Smooth muscle cell of the brain vasculature (primary cell): ENCODE measurements around the gene NBPF1.
"Not testable (repeated sequence)": the region's sequence is repeated elsewhere in the genome, so short reads cannot be mapped to it uniquely, and the experiment has no call there.

Experiments used
- DNase-seq: peaks from one replicate; pipeline ENCODE4 v3.0.0-alpha.2; 2012; ENCODE audit warnings: low read depth, low spot score

NBPF1 gene

DNA sequence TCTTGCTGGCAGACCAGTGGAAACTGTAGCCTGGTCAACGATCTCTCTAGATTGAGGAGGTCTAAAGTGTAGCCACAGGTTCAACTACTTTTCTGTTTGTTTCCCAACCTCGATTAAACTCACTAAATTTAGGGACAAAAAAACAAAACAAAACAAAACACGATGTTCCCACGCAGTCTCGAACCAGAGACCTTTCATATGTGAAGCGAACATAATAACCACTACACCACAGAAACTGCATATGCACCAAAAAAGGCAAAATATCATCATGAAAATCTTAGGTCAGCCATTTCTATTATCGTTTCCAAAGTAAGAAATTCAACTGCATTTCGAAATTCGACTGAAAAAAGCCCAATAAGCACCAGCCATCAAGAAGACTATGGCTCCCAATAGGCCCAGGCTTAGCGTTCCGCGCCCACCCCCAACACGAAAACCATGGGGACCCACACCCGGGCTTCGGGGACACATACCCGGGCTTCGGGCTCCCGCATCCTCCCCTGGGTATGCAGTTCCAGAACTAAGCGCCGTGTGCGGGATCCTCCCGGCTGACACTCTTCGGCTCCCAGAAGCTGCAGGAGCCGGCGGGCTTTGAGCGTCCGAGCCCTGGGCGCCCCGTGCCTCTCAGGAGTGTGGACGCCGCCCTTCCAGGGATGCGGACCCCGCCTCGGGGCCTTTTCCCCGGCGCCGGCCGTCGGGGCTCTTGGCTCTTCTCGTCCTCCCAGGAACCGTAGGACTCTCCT, 65.7 kb downstream of the NBPF1 start:
- not testable (repeated sequence) for DNase-seq

DNA sequence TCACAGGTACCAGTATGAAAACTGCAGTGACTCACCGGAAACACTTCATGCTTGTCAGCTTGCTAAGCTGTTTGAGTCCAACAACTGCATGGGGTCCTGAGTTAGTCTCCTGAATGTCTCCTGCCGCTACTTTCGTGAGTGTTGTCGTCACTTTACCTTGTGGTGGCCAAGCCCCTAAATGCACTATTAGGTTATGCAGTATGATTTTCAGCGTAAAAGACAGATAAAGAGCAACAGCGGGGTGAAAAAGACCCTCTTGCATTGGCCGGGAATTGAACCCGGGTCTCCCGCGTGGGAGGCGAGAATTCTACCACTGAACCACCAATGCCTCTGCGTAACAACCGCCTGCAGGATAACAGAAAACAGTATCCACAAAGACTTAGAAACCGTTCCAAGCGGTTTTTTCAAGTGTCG, 67.7 kb downstream of the NBPF1 start:
- not testable (repeated sequence) for DNase-seq

DNA sequence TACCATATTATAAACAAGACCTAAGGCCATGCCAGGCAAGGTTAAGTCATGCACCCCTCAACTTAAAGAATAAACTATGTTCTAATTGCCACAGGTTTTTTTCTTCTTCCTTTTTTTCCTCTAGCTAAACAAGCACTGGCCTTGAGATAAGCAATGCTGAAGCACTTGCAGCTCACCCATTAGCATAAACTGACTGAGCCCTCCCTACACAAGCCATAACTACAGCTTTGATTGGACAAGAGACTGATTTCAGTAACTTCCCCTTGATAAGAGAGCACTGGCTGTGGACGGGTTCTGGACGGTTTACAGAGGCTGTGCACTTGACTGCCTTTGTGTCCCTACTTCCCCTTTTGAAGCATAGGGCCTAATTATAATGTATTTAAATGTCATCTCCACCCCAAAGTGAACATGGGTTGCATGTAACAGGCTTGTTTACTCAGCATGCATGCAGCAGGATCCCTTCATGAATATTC, 72.9 kb downstream of the NBPF1 start:
- DNase-seq = not testable (repeated sequence)

- DNase-seq = not testable (repeated sequence)
Observed at GRCh38 chr1:16537528-16537927, 75.8 kb downstream of the NBPF1 start.

DNA sequence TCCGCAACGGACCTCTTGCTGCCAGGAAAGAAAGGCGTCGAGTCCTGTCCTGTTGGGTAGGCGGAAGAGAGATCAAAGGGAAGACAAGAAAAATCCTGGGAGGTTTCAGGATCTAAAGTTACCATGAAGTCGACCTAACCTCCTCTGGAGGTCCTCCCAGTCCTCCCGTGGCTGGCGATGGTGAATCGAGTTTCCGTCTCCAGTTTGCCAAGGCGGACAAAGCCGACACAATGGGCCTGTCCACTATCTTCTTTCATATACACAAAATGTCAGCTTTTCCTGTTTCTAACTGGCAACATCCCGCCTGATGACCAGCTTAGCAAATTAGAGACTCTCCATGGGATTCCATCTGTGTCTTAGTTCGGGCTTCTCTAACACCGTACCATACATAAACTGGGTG, 76.6 kb downstream of the NBPF1 start:
- not testable (repeated sequence) for DNase-seq

- not testable (repeated sequence) for DNase-seq
Observed at GRCh38 chr1:16535898-16536297, 77.5 kb downstream of the NBPF1 start.

DNA sequence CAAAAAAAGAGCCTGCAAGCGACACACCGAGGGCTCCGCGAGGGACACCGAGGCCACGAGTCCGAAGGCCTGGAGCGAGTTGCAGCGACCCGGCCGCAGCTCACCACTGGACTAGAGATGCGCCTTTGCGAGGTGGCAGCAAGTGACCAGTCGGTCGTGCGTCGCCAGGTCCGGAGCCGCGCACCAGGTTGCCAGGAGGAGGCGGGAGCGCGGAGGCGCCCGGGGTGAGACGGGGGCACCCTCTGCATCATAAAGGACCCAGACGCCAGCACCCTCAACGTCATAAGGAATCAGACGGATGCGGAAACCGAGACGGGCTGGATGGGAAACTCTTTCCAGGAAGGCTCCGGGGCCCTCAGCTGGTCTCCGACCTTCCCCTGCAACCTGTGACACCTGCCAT, 77.9 kb downstream of the NBPF1 start:
- not testable (repeated sequence) for DNase-seq

DNA sequence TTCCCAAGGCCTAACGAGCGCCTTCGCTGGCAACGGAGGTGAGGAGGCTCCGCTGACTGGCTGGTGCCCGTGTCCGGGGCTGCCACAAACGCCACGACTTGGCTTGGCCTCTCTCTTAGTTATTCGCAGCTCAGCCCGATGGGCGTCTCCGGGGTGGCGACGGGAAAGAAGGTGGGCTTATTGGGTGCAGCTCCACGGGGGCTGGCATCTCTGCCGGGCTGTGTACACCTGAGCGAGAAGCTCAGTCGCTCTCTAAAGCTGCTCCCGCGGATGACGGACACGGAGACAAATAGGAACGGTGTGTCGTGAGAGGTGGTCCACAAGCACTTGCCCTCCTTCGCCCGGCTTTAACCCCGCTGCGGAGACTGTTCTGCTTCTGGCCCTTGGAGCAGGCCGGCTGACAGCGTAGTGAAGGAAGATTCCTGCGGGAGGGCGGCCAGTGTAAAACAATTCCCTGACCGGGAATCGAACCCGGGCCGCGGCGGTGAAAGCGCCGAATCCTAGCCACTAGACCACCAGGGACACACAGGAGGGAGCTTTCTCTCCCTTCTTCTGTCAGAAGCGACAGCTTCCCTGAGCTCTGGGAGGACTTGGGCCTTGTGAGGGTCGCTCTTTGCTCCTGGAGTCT, 78.4 kb downstream of the NBPF1 start:
- DNase-seq = not testable (repeated sequence)

DNA sequence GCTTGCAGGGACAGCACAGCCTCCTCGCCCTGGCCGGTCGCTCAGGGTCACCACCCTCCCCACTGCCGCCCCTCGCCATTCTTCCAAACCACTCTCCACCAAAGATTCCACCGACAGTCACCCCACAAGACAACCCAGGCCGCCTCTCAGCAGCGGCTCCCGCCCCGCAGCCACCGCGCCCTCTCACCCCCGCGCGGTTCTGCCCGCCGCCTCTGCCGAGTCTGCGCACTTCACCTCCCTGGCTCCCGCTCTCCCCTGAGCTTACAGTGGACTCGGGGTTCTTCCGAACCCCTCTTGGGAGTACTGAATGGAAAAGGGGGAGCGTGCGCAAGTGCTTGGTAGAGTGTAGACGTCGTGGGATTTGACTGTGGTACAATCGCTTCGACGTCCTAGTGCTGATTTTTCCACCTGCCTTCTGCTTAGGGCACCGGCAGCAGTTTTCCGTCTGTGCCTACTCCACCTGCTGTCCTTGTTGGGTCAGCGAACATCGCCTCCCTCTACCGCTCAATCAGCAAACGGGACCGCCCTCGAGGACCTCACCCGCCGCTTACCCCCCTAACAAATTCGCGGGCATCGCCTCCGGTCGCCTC, 79.0 kb downstream of the NBPF1 start:
- DNase-seq = not testable (repeated sequence)

- not testable (repeated sequence) for DNase-seq
Observed at GRCh38 chr1:16532235-16532991, 81.0 kb downstream of the NBPF1 start.

GRCh38 chr1:16528338-16528737, 85.0 kb downstream of the NBPF1 start:
- not testable (repeated sequence) for DNase-seq

DNA sequence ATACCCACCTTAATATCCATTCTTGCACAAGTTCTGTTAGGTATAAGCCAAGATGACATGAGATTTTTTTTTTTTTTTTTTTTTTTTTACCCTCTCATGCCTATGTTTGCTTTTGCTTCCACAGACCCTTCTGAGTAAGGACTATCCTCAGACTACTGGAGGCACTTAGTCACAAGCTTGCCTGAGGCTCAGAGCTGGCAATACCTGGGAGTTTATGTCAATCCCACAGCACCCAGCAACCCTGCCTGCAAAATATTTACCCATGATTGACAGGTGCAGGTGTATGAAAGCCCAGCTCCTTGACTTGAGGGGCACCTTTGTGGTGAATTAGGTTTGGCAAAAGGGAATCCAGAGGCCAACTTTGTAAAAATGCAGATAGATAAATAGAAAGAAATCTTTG, 87.6 kb downstream of the NBPF1 start:
- not testable (repeated sequence) for DNase-seq

- not testable (repeated sequence) for DNase-seq
Observed at GRCh38 chr1:16521679-16522078, 91.7 kb downstream of the NBPF1 start.

DNA sequence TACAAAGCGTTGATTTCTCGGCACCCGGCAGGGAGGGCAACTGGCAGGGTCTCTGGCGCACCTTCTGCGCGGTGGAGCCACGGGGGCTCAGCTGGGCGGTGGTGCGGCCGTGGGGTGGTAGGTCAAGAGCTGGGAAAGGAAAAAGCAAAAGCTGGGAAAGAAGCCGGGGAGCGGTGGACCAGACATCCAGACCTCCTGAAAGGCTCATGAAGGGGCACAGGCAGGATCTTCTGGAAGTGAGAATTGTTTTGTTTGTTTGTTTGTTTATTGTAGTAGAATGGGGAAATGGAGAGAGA, 92.1 kb downstream of the NBPF1 start:
- no peak for DNase-seq

DNA sequence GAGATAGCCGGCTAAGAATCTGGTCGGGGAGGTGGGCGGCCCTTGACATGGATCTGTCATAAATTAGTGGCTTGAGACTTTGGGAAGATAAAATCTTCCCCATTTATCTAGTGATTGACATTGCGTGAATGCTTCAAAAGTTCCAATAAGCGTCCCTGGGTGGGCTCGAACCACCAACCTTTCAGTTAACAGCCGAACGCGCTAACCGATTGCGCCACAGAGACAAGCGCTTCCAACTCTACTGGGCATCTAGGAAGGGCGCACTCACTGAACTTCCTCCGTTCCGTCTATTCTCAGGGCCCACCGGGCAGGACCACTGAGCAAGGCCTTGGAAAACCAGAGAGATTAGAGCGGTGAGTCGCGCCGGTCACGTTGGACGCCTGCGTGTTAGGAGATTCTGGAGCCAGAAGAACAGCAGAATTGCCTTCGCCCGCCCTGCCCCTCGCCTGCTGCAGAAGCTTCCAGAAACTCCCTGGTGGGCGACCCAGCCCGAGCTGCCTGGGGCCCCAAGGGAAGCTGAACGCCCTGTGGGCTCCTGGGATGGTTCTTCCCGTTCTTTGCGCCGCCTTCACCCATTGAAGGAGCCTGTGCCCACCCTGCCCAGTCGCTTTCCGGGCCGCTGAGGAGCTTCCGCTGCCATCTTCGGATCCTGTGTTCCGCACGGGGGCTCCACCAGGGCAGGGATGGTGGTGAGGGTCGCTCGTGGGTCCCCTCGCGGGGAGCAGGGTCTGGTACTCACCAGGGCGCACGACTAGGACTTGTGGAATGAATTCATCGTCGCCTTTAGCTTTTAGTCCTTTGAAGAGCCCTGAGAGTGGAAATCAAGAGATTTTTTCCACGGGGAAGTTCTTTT, 92.7 kb downstream of the NBPF1 start:
- not testable (repeated sequence) for DNase-seq

DNA sequence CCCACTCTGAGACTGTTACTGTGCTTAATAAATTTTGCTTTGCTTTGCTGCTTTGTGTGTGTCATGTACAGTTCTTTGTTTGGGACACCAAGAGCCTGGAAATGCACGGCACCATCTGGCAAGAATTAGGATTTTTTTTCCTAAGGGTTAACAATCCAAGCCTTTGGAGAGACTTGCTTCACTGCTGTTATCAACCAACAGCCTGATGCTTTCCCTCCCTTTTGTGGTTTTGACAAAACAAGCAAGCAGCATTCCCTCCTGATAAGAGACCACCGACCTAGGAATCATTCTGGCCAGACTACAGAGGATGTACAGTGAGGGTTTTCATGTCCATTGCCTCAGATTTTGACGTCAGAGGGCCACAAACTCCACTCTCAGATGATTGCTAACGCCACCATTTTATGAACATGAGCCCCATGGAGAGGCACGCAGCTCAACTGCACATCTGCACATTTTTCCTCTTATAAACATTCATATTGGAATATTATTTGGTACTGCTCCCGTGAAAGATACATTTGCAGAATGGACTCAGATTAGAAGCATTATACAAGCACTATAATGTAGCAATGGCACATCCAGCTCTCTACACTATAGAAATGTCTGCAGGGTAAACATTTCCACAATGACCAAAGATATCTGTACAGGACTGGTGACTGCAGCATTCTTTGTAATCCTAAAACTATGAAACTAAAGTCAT, 94.0 kb downstream of the NBPF1 start:
- not testable (repeated sequence) for DNase-seq

DNA sequence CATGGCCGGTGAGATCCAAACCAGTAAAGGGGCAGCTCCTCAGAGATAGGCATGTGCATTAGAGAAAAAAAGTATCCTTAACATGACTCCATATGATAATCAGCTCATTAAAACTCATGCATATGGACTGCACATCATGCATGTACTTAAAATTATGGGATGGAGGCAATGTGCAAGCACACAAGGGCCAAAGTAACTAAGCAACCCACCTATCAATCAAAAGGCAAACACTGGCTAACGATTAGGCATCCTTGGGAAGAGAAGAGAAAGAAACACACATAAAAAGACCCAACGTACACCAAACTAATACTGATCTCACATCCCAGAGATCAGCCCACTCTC, 94.5 kb downstream of the NBPF1 start:
- not testable (repeated sequence) for DNase-seq

DNA sequence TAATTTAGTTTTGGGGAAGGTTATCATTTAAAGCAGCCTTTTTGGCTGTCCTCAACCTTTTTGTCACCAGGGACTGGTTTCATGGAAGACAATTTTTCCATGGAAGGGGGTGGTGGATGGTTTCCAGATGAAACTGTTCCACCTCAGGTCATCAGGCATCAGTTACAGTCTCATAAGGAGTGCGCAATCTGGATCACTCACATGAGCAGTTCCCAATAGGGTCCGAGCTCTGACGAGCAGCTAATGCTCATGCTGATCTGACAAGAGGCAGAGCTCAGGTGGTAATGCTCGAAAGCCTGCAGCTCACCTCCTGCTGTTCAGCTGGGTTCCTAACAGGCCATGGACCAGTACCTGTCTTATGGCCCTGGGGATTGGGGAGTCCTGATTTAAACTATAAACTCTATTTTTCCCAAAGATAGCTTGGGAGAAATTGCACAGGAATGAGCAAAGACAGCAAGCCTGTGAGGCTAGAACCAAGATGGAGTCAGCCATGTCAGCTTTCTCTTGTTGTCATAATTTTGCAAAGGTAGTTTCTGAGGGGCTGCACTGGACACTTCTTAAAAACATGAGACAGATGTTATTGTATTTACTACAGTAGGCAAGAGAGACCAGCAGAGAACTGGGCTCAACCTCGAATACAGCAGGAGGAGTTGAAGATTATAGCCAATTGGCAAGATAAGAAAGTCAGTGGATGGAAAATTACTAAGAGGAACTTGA, 96.5 kb downstream of the NBPF1 start:
- not testable (repeated sequence) for DNase-seq

DNA sequence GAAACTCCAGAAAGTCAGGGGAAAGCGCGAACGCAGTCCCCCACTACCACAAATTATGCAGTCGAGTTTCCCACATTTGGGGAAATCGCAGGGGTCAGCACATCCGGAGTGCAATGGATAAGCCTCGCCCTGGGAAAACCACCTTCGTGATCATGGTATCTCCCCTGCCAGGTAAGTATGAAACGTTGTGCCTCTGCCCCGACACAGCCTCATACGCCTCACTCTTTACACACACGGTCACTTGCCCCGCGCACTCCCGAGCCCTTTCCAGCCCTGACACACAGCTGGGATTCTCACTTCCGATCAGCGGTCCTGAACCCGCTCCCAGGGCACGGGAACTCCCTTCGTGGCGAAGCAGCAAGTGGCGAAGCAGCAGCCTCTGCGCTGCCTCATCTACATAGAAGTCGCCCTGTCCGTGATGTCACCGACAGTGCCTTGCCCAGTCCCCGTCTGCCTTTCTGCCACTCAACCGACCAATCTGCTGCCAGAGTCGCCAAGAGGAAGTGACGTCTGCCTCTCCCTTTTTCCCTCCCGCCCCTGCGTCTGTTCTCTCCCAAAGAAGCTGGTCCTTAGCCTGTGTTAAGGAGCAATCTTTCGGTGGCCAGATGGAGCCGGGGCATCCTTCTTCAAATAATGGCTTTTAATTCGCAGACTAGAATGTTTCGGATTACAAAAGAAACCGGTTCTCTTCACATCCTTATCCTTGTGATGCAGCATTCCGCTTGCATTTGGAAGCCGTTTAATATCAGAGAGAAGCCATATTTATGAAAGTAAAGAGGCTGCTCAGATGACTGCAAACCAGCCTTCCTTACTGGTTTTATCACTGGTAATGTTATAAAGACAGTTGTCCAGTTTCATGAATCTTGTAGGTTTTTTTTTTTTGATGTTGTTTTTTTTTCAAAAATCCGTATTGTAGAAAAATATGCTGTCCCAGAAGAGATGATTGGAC, 99.0 kb downstream of the NBPF1 start, which contains the start of gene RNU1-1:
Gene RNU1-1, minus strand, starts transcription at position 179 of the 949 bp plus-strand sequence.
- DNase-seq = peak; percentile 54
